ENCODE data around the gene DTNB. TPM values are rescaled to one million over a fixed set of nuclear protein-coding genes. Genes with fewer than 3 reads are reported as not detected.

DTNB gene
- total and polyA plus RNA-seq, 10 of the 15 experiments (the other 5 are each of a cell fraction or from before 2014, with no cell fraction given): 4.5 to 30.6 (median 11.9) TPM

DNA sequence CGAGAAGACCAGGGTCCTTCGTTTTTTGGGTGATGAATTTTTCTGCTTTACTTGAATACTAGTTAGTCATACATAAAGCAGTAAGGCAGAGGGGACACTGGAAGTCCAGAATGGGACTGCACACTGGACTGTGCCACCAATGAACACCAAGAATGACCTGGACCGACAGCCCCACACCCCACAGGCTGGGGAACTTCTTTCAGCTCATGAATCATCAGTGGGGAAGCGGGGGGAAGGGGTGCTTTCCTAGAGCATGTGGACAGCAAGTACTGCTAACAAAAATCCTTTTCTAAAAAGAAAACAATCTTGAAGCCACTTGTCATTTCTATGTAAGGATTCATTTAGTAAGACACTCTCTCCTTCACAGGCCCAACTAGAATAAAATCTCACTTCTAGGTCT is 86.0 kb downstream of the DTNB start:
- H3K4me3 ChIP-seq: no peak overlapping the region
- BruUV-seq (replicated peaks): no TSS peak
- ChIA-PET CTCF (interaction anchor here (1.1 to 2.6 kb wide), 4 partner anchors 21 to 311 kb away, joined by 4 to 6 read pairs (median 4); no protein-coding TSS in a partner anchor), POLR2A (no interaction called here), SMC1A (ENCODE audit: uncharacterized antibody, unreplicated experiment) (interaction anchor here (0.7 to 4.8 kb wide), 5 partner anchors 11 to 359 kb away, joined by 3 to 27 read pairs (median 8); no protein-coding TSS in a partner anchor), RAD21 (ENCODE audit: unreplicated experiment) (interaction anchor here (0.5 to 3.2 kb wide), 6 partner anchors 8 to 225 kb away, joined by 3 to 10 read pairs (median 6); no protein-coding TSS in a partner anchor)
- H3K4me1 ChIP-seq (ENCODE audit: control insufficient read depth, insufficient read depth, low read length): peaks cover 44% of the 10 kb centered on the region
- no peaks in the 10 kb centered on the region; a peak in 1 of 4 replicates for H3K36me3 ChIP-seq (ENCODE audit: control insufficient read depth in 2 of 2, insufficient read depth in 2 of 2, low read length in 1 of 2)
- no peaks in the 10 kb centered on the region for H3K9me3 ChIP-seq (replicated peaks; ENCODE audit: control insufficient read depth, insufficient read depth, low read length)
- peak overlapping the region; percentile 64 for H3K4me2 ChIP-seq (ENCODE audit: control insufficient read depth, insufficient read depth)
- intact Hi-C loops (cut with micrococcal nuclease; ENCODE audit: unreplicated experiment): no loop called here
- FAIRE-seq: no peak
- H3K27ac ChIP-seq (ENCODE audit: control insufficient read depth, insufficient read depth): peak overlapping the region; percentile 41; the same call in 1 of the 2 replicates
- ATAC-seq: peak; percentile 81
- no peak overlapping the region for H3K9ac ChIP-seq (ENCODE audit: control insufficient read depth, insufficient read depth, low read length)
- in situ Hi-C loops (cut with MboI): no loop called here
- no peak for DNase-seq (ENCODE audit: low read depth, low spot score)
- TF ChIP-seq RCOR1 (conservative IDR thresholded peaks at IDR 0.05; ENCODE audit: low read depth, low read length) (no peak), RUNX3 (IDR thresholded peaks at IDR 0.05; ENCODE audit: low read length) (peak; percentile 36; the same call in 1 of the 2 replicates), ATF7 (IDR thresholded peaks at IDR 0.05; ENCODE audit: low read depth) (0 out of 2 replicates have a peak, but pooled peaks have one; percentile 12), CREM (IDR thresholded peaks at IDR 0.05; ENCODE audit: low read depth) (0 out of 2 replicates have a peak, but pooled peaks have one; percentile 28), BCL11A (IDR thresholded peaks at IDR 0.05; ENCODE audit: low read depth, low read length) (peak; percentile 39; the same call in 1 of the 2 replicates), ZNF217 (IDR thresholded peaks at IDR 0.05) (no peak), CBX5 (IDR thresholded peaks at IDR 0.05; ENCODE audit: low read depth) (no peak), SPI1 (IDR thresholded peaks at IDR 0.05; ENCODE audit: borderline replicate concordance, insufficient read depth, low read depth, low read length) (peak; percentile 36; the same call in 1 of the 2 replicates), TCF12 (IDR thresholded peaks at IDR 0.05; ENCODE audit: low read depth, low read length) (peak; percentile 58; the same call in 1 of the 2 replicates), SP1 (IDR thresholded peaks at IDR 0.05; ENCODE audit: low read depth, low read length) (peak; percentile 43), CHD2 (IDR thresholded peaks at IDR 0.05; ENCODE audit: borderline replicate concordance, low read depth, low read length) (0 out of 2 replicates have a peak, but pooled peaks have one; percentile 65), KLF5 (IDR thresholded peaks at IDR 0.05; ENCODE audit: partially characterized antibody) (peak; percentile 17), MYC (IDR thresholded peaks at IDR 0.05; ENCODE audit: insufficient read depth, insufficient read length, insufficient replicate concordance, low read length, severe bottlenecking) (no peak)
- TF ChIP-seq, protein P1, sequence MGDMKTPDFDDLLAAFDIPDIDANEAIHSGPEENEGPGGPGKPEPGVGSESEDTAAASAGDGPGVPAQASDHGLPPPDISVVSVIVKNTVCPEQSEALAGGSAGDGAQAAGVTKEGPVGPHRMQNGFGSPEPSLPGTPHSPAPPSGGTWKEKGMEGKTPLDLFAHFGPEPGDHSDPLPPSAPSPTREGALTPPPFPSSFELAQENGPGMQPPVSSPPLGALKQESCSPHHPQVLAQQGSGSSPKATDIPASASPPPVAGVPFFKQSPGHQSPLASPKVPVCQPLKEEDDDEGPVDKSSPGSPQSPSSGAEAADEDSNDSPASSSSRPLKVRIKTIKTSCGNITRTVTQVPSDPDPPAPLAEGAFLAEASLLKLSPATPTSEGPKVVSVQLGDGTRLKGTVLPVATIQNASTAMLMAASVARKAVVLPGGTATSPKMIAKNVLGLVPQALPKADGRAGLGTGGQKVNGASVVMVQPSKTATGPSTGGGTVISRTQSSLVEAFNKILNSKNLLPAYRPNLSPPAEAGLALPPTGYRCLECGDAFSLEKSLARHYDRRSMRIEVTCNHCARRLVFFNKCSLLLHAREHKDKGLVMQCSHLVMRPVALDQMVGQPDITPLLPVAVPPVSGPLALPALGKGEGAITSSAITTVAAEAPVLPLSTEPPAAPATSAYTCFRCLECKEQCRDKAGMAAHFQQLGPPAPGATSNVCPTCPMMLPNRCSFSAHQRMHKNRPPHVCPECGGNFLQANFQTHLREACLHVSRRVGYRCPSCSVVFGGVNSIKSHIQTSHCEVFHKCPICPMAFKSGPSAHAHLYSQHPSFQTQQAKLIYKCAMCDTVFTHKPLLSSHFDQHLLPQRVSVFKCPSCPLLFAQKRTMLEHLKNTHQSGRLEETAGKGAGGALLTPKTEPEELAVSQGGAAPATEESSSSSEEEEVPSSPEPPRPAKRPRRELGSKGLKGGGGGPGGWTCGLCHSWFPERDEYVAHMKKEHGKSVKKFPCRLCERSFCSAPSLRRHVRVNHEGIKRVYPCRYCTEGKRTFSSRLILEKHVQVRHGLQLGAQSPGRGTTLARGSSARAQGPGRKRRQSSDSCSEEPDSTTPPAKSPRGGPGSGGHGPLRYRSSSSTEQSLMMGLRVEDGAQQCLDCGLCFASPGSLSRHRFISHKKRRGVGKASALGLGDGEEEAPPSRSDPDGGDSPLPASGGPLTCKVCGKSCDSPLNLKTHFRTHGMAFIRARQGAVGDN (IDR thresholded peaks at IDR 0.05): 0 out of 2 replicates have a peak, but pooled peaks have one; percentile 35
- TF ChIP-seq, protein P2, sequence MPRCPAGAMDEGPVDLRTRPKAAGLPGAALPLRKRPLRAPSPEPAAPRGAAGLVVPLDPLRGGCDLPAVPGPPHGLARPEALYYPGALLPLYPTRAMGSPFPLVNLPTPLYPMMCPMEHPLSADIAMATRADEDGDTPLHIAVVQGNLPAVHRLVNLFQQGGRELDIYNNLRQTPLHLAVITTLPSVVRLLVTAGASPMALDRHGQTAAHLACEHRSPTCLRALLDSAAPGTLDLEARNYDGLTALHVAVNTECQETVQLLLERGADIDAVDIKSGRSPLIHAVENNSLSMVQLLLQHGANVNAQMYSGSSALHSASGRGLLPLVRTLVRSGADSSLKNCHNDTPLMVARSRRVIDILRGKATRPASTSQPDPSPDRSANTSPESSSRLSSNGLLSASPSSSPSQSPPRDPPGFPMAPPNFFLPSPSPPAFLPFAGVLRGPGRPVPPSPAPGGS (IDR thresholded peaks at IDR 0.05; ENCODE audit: borderline replicate concordance, insufficient read depth, low read depth, low read length, poor library complexity, severe bottlenecking): peak; percentile 26
- TF ChIP-seq, protein P3, sequence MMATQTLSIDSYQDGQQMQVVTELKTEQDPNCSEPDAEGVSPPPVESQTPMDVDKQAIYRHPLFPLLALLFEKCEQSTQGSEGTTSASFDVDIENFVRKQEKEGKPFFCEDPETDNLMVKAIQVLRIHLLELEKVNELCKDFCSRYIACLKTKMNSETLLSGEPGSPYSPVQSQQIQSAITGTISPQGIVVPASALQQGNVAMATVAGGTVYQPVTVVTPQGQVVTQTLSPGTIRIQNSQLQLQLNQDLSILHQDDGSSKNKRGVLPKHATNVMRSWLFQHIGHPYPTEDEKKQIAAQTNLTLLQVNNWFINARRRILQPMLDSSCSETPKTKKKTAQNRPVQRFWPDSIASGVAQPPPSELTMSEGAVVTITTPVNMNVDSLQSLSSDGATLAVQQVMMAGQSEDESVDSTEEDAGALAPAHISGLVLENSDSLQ (IDR thresholded peaks at IDR 0.05): 0 out of 2 replicates have a peak, but pooled peaks have one; percentile 20
- H4K20me1 ChIP-seq (ENCODE audit: control insufficient read depth, insufficient read depth): no peaks in the 10 kb centered on the region
- no peaks in the 10 kb centered on the region for H3K27me3 ChIP-seq (replicated peaks in 1 of 2; ENCODE audit: control insufficient read depth in 2 of 2, insufficient read depth in 2 of 2, low read length in 1 of 2)
- H2AFZ ChIP-seq (ENCODE audit: control insufficient read depth, low read depth, low read length): peak overlapping the region; percentile 15
- WGBS (ENCODE audit: insufficient coverage, insufficient replicate concordance, low lambda C conversion rate, missing lambda C conversion rate): 1% methylated on average over 4 of the region's 4 CpGs
- no peaks in the 10 kb centered on the region for H3K79me2 ChIP-seq (ENCODE audit: control insufficient read depth, insufficient read depth, low read length)

All from GM12878 (cell line).